Neural progenitor cell (in vitro differentiated cells): Measurements from ENCODE around the gene MT1X. TPM values are rescaled to one million over a fixed set of nuclear protein-coding genes. Genes with fewer than 3 reads are reported as not detected.
"Not testable (repeated sequence)": the region's sequence is repeated elsewhere in the genome, so short reads cannot be mapped to it uniquely, and the experiment has no call there.

Experiments used
- DNase-seq: peaks from one replicate; pipeline ENCODE4 v3.0.0-alpha.2; 2016; ENCODE audit warnings: low spot score
- H2AFZ ChIP-seq: fragments of 200-600 bp; sonication (generic); replicated peaks from 2 replicates; pipeline ENCODE4 v1.6.1; 2016; ENCODE audit warnings: antibody characterized with exemption
- H3F3A ChIP-seq: fragments of 200-600 bp; sonication (generic); 2 replicates; pipeline ENCODE4 v1.6.1; 2016; ENCODE audit warnings: antibody characterized with exemption, low read depth
- H3K27ac ChIP-seq: fragments of 200-600 bp; sonication (generic); 2 replicates; pipeline ENCODE4 v1.5.1; 2016; ENCODE audit warnings: mild to moderate bottlenecking
- H3K27me3 ChIP-seq: fragments of 200-600 bp; sonication (generic); 2 replicates; pipeline ENCODE4 v1.6.1; 2016; ENCODE audit warnings: mild to moderate bottlenecking, moderate library complexity
- H3K36me3 ChIP-seq: fragments of 200-600 bp; sonication (generic); 2 replicates; pipeline ENCODE4 v1.5.1; 2016
- H3K4me1 ChIP-seq: fragments of 200-600 bp; sonication (generic); 2 replicates; pipeline ENCODE4 v1.6.1; 2016; ENCODE audit warnings: mixed run types
- H3K4me2 ChIP-seq: fragments of 200-600 bp; sonication (generic); 2 replicates; pipeline ENCODE4 v1.6.1; 2016
- H3K4me3 ChIP-seq: fragments of 200-600 bp; sonication (generic); 2 replicates; pipeline ENCODE4 v1.5.1; 2016
- H3K79me2 ChIP-seq: fragments of 200-600 bp; sonication (generic); 2 replicates; pipeline ENCODE4 v1.6.1; 2016; ENCODE audit warnings: low read depth
- H3K9ac ChIP-seq: fragments of 200-600 bp; sonication (generic); 2 replicates; pipeline ENCODE4 v1.6.1; 2016
- H3K9me3 ChIP-seq: fragments of 200-600 bp; sonication (generic); 2 replicates; pipeline ENCODE4 v1.5.1; 2016; ENCODE audit warnings: low read depth
- H4K20me1 ChIP-seq: fragments of 200-600 bp; sonication (generic); 2 replicates; pipeline ENCODE4 v1.6.1; 2016; ENCODE audit warnings: low read depth
- H3K27ac Mint-ChIP-seq: 3 replicates; pipeline ENCODE4 v1.8.0; 2021; ENCODE audit warnings: mixed read lengths
- H3K27me3 Mint-ChIP-seq: 2 replicates; pipeline ENCODE4 v1.8.0; 2022; ENCODE audit warnings: low read depth, mild to moderate bottlenecking, inconsistent platforms, moderate library complexity, mixed read lengths; ENCODE audit not compliant: insufficient read depth
- H3K36me3 Mint-ChIP-seq: 3 replicates; pipeline ENCODE4 v1.8.0; 2021; ENCODE audit warnings: mixed read lengths
- H3K4me1 Mint-ChIP-seq: 3 replicates; pipeline ENCODE4 v1.8.0; 2021; ENCODE audit warnings: mixed read lengths
- H3K4me3 Mint-ChIP-seq: 3 replicates; pipeline ENCODE4 v1.8.0; 2021; ENCODE audit warnings: mild to moderate bottlenecking, moderate library complexity, mixed read lengths
- H3K9me3 Mint-ChIP-seq: 3 replicates; pipeline ENCODE4 v1.8.0; 2020; ENCODE audit warnings: mixed read lengths
- EZH2 ChIP-seq: fragments of 200-600 bp; sonication (generic); IDR thresholded peaks from 2 replicates; pipeline ENCODE4 v1.6.1; 2017; ENCODE audit warnings: antibody characterized with exemption, mild to moderate bottlenecking, moderate library complexity
- EZH2phosphoT487 ChIP-seq: fragments of 200-600 bp; sonication (generic); IDR thresholded peaks from 2 replicates; pipeline ENCODE4 v1.6.1; 2017; ENCODE audit warnings: antibody characterized with exemption
- total RNA-seq: library from RNA; depleted of rRNA; stranded (reverse); fragments of >200 nt; gene quantifications from 2 replicates; pipeline ENCODE4 v1.2.3, GENCODE V29; 2015; ENCODE audit warnings: low replicate concordance
- TF ChIP-seq, protein P1 (sequence below): fragments of 200-600 bp; sonication (generic); IDR thresholded peaks from 2 replicates; pipeline ENCODE4 v1.5.1; 2017; ENCODE audit warnings: antibody characterized with exemption, mild to moderate bottlenecking

Gene MT1X
- total RNA-seq, 1 donor from 2014 or later: not detected

- Mint-ChIP-seq H3K4me3 (no peak overlapping the region), H3K27me3 (peaks cover 76% of the 10 kb centered on the region)
- peaks cover 100% of the 10 kb centered on the region for H3K27me3 ChIP-seq
These were observed 11.7 kb upstream of the MT1X start for GRCh38 chr16:56670620-56670934.

GRCh38 chr16:56671691-56672090 is 10.6 kb upstream of the MT1X start:
- not testable (repeated sequence) for H3K4me3 Mint-ChIP-seq, H3K27ac ChIP-seq, H3K9ac ChIP-seq, H3K4me3 ChIP-seq, H3K27ac Mint-ChIP-seq, H3K36me3 ChIP-seq, H3K79me2 ChIP-seq, H3K9me3 ChIP-seq, H3K4me1 ChIP-seq, H3K36me3 Mint-ChIP-seq, H3K4me1 Mint-ChIP-seq, H2AFZ ChIP-seq, H3K9me3 Mint-ChIP-seq, H3F3A ChIP-seq, H3K4me2 ChIP-seq, DNase-seq
- peaks cover 100% of the 10 kb centered on the region for H3K27me3 ChIP-seq
- peaks cover 30% of the 10 kb centered on the region for H4K20me1 ChIP-seq
- peaks cover 70% of the 10 kb centered on the region for H3K27me3 Mint-ChIP-seq

More at GRCh38 chr16:56670620-56670934, 11.7 kb upstream of the MT1X start:
- Mint-ChIP-seq H3K36me3 (no peaks in the 10 kb centered on the region), H3K4me1 (no peaks in the 10 kb centered on the region), H3K9me3 (peaks cover 2% of the 10 kb centered on the region), H3K27ac (no peak overlapping the region)
- H2AFZ ChIP-seq: no peak overlapping the region
- peaks cover 30% of the 10 kb centered on the region for H4K20me1 ChIP-seq
- no peak overlapping the region for H3K4me2 ChIP-seq
- H3K36me3 ChIP-seq: no peaks in the 10 kb centered on the region
- DNase-seq: no peak
- no peak overlapping the region for H3K27ac ChIP-seq
- H3K4me1 ChIP-seq: peaks cover 7% of the 10 kb centered on the region
- H3F3A ChIP-seq: peaks cover 5% of the 10 kb centered on the region
- TF ChIP-seq EZH2phosphoT487: no peak
- TF ChIP-seq, protein P1, sequence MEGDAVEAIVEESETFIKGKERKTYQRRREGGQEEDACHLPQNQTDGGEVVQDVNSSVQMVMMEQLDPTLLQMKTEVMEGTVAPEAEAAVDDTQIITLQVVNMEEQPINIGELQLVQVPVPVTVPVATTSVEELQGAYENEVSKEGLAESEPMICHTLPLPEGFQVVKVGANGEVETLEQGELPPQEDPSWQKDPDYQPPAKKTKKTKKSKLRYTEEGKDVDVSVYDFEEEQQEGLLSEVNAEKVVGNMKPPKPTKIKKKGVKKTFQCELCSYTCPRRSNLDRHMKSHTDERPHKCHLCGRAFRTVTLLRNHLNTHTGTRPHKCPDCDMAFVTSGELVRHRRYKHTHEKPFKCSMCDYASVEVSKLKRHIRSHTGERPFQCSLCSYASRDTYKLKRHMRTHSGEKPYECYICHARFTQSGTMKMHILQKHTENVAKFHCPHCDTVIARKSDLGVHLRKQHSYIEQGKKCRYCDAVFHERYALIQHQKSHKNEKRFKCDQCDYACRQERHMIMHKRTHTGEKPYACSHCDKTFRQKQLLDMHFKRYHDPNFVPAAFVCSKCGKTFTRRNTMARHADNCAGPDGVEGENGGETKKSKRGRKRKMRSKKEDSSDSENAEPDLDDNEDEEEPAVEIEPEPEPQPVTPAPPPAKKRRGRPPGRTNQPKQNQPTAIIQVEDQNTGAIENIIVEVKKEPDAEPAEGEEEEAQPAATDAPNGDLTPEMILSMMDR: no peak
- no peak for TF ChIP-seq EZH2
- H3K79me2 ChIP-seq: no peaks in the 10 kb centered on the region
- H3K9ac ChIP-seq: no peak overlapping the region
- H3K4me3 ChIP-seq: no peak overlapping the region
- no peaks in the 10 kb centered on the region for H3K9me3 ChIP-seq

- H3K79me2 ChIP-seq, H3K4me1 ChIP-seq, DNase-seq, H3K9me3 ChIP-seq, H3K4me3 ChIP-seq, H3K9me3 Mint-ChIP-seq, H2AFZ ChIP-seq, H3K27ac ChIP-seq, H3K4me2 ChIP-seq, H3K36me3 ChIP-seq, H3K27ac Mint-ChIP-seq, H3K9ac ChIP-seq, H3K4me1 Mint-ChIP-seq, H3K36me3 Mint-ChIP-seq, H3K4me3 Mint-ChIP-seq: not testable (repeated sequence)
- H3K27me3 ChIP-seq: peaks cover 100% of the 10 kb centered on the region
- H3F3A ChIP-seq: peaks cover 13% of the 10 kb centered on the region
- peaks cover 29% of the 10 kb centered on the region for H4K20me1 ChIP-seq
- H3K27me3 Mint-ChIP-seq: peaks cover 70% of the 10 kb centered on the region
These were observed 10.1 kb upstream of the MT1X start for GRCh38 chr16:56672171-56672570.

DNA sequence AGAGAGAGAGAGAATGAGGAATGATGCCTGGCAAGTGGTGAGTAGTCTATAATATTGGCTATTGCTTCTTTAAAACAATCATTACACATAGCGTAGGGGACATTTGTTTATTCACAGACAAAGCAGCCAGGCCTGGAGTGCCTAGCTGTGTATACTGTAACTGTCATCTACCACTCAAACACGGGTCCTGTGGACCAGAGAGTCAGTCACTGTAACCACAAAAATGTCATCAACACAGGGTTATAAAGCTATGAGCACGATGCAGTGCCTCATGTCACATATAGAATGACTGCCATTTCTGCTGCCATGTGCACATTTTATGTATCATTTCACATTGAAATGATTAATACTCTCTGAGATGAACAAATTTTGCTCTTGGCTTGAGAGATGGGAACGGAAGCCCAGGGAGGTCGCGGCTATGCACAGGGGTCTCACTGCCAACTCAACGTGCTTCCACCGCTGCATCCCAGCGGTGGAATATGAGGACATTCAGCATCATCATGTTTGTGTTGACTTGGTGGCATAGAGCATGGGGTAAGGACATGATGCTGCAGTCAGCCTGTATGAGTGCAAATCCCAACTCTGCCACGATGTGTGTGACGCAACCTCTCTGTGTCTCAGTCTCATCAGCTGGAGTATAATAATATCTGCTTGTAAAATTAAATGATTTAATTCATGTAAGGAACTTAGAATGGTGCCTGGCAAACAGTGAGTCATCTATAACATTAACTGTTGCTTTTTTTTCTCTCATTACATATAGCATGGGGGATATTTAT is 9.3 kb upstream of the MT1X start:
- H3K27ac Mint-ChIP-seq: no peak overlapping the region
- H3K9me3 Mint-ChIP-seq: no peaks in the 10 kb centered on the region
- H3K4me3 Mint-ChIP-seq: no peak overlapping the region
- no peaks in the 10 kb centered on the region for H3K36me3 Mint-ChIP-seq
- Histone ChIP-seq H2AFZ (no peak overlapping the region), H3K4me3 (no peak overlapping the region), H3K9ac (no peak overlapping the region), H3K4me1 (peaks cover 4% of the 10 kb centered on the region), H3K9me3 (no peaks in the 10 kb centered on the region), H3K27ac (no peak overlapping the region), H3K27me3 (peaks cover 100% of the 10 kb centered on the region), H3K79me2 (no peaks in the 10 kb centered on the region), H3K4me2 (no peak overlapping the region), H3F3A (peaks cover 13% of the 10 kb centered on the region), H3K36me3 (no peaks in the 10 kb centered on the region), H4K20me1 (peaks cover 21% of the 10 kb centered on the region)
- peaks cover 69% of the 10 kb centered on the region for H3K27me3 Mint-ChIP-seq
- TF ChIP-seq EZH2 (no peak), EZH2phosphoT487 (no peak)
- TF ChIP-seq, protein P1: no peak
- no peaks in the 10 kb centered on the region for H3K4me1 Mint-ChIP-seq
- no peak for DNase-seq
